HepG2 (cell line): ENCODE data around the gene RPAP3. TPM values are rescaled to one million over a fixed set of nuclear protein-coding genes. Genes with fewer than 3 reads are reported as not detected.

Experiments
- ATAC-seq: fragments of 200-7000 bp; cut with Tn5 transposase; 3 replicates; pipeline ENCODE4 v1.9.1; 2020; ENCODE audit warnings: mild to moderate bottlenecking, moderate library complexity
- BruUV-seq: library from RNA; stranded (reverse); fragments of 400-500 nt; replicated peaks from 2 replicates; lab custom pipeline; 2021; lab: Mats Ljungman, UMichigan
- CTCF ChIA-PET: fragments of 300-600 bp; formaldehyde crosslinking; extraction: SDS; loops from one replicate; lab custom pipeline; 2021; ENCODE audit warnings: low total read pairs, inconsistent platforms, low intra/inter-chr PET ratio; lab: Yijun Ruan, JAX
- POLR2A ChIA-PET: fragments of 350-600 bp; sonication (Branson Sonifier 250); formaldehyde crosslinking; loops from one replicate; lab custom pipeline; 2020; ENCODE audit warnings: antibody characterized with exemption, inconsistent platforms; lab: Yijun Ruan, JAX
- DNase-seq: peaks from one replicate; pipeline ENCODE4 v3.0.0-alpha.2; 2015; ENCODE audit warnings: low spot score
- FAIRE-seq: peaks from 3 replicates; lab custom pipeline; 2011; peaks lifted over from hg19 to GRCh38; lab: Jason Lieb, UNC
- H2AFZ ChIP-seq: one replicate; pipeline ENCODE4 v1.6.1; 2011; ENCODE audit warnings: low read length, inconsistent platforms
- H3K27ac ChIP-seq: fragments of 300-600 bp; 3 replicates; pipeline ENCODE4 v1.8.0; 2011; ENCODE audit warnings: mixed run types, mild to moderate bottlenecking, mixed read lengths, low read length, inconsistent platforms; ENCODE audit not compliant: insufficient read depth; ENCODE audit errors: extremely low read length
- H3K27me3 ChIP-seq, 2 experiments: fragments of 200-600 bp in 1 of 2; 2 replicates in 1 of 2; 3 replicates in 1 of 2; pipeline versions ENCODE4 v1.6.0 to v1.8.0; 2011; ENCODE audit warnings: low read length in 2 of 2, mild to moderate bottlenecking in 2 of 2, moderate library complexity in 2 of 2, inconsistent platforms in 1 of 2; ENCODE audit not compliant: insufficient read depth in 2 of 2, control insufficient read depth in 1 of 2
- H3K36me3 ChIP-seq, 2 experiments: fragments of 200-600 bp in 1 of 2; replicated peaks in 1 of 2; 2 replicates in 1 of 2; 3 replicates in 1 of 2; pipeline versions ENCODE4 v1.5.1 to v1.8.0; 2011; ENCODE audit warnings: low read length in 2 of 2, inconsistent platforms in 1 of 2; ENCODE audit not compliant: insufficient read depth in 2 of 2, control insufficient read depth in 1 of 2
- H3K4me1 ChIP-seq: 2 replicates; pipeline ENCODE4 v1.5.1; 2012; ENCODE audit warnings: low read length, inconsistent platforms; ENCODE audit not compliant: insufficient read depth
- H3K4me2 ChIP-seq: 2 replicates; pipeline ENCODE4 v1.6.0; 2011; ENCODE audit warnings: low read depth, low read length, inconsistent platforms
- H3K4me3 ChIP-seq, 3 experiments: fragments of 200-600 bp in 1 of 3; sonication (generic), shearing (Covaris generic) in 1 of 3; replicated peaks in 1 of 3; 2 replicates each; pipeline ENCODE4 v1.5.1; 2011 to 2016; ENCODE audit warnings: low read length in 3 of 3, inconsistent platforms in 2 of 3, low read depth in 2 of 3, mild to moderate bottlenecking in 2 of 3, control low read depth in 1 of 3, mixed read lengths in 1 of 3; ENCODE audit not compliant: insufficient read depth in 1 of 3
- H3K79me2 ChIP-seq: one replicate; pipeline ENCODE4 v1.6.1; 2011; ENCODE audit warnings: low read length, inconsistent platforms; ENCODE audit not compliant: insufficient read depth
- H3K9ac ChIP-seq: 2 replicates; pipeline ENCODE4 v1.6.0; 2011; ENCODE audit warnings: mild to moderate bottlenecking, low read depth, low read length, inconsistent platforms; ENCODE audit not compliant: insufficient read depth
- H3K9me3 ChIP-seq: 2 replicates; pipeline ENCODE4 v1.5.1; 2012; ENCODE audit warnings: mild to moderate bottlenecking, low read length
- H4K20me1 ChIP-seq: 2 replicates; pipeline ENCODE4 v1.6.0; 2011; ENCODE audit warnings: inconsistent platforms, mild to moderate bottlenecking, low read length, moderate library complexity; ENCODE audit not compliant: insufficient read depth
- ESRRA ChIP-seq: sonication (generic); formaldehyde crosslinking; IDR thresholded peaks from 2 replicates; pipeline ENCODE4 v1.5.1; 2020; ENCODE audit warnings: mild to moderate bottlenecking, low read depth, missing genetic modification reagents
- FOXC1 ChIP-seq: sonication (generic); formaldehyde crosslinking; IDR thresholded peaks from 2 replicates; pipeline ENCODE4 v1.8.0; 2022; ENCODE audit warnings: mild to moderate bottlenecking, missing genetic modification reagents, borderline replicate concordance
- LCORL ChIP-seq, 2 experiments: fragments of 450-650 bp in 1 of 2; sonication (generic) in 1 of 2; formaldehyde crosslinking in 1 of 2; IDR thresholded peaks; 2 replicates each; pipeline versions ENCODE4 v1.5.0 to v1.6.1; 2017 to 2020; ENCODE audit warnings: antibody characterized with exemption in 1 of 2, missing genetic modification reagents in 1 of 2
- MXD4 ChIP-seq: IDR thresholded peaks from 2 replicates; pipeline ENCODE4 v1.6.1; 2016; ENCODE audit warnings: mild to moderate bottlenecking, missing biosample characterization, missing genetic modification reagents
- ZNF670 ChIP-seq: sonication (generic); formaldehyde crosslinking; IDR thresholded peaks from 2 replicates; pipeline ENCODE4 v1.8.0; 2022; ENCODE audit warnings: mild to moderate bottlenecking, missing genetic modification reagents, borderline replicate concordance
- ZNF720 ChIP-seq: sonication (generic); formaldehyde crosslinking; IDR thresholded peaks from 2 replicates; pipeline ENCODE4 v1.4.0; 2020; ENCODE audit warnings: missing genetic modification reagents
- WGBS: methylation state at CpG from one replicate; pipeline ENCODE4 v1.1.6; 2017; ENCODE audit warnings: low lambda C conversion rate; 5-methylcytosine and 5-hydroxymethylcytosine counted together
- in situ Hi-C: cut with HindIII; loops from 2 replicates; pipeline ENCODE4 v1.10.0; 2017; ENCODE audit warnings: low pct_unique_long_range_greater_than_20kb; ENCODE audit not compliant: extremely low pct_ligation_motif_present
- intact Hi-C: fragments of 100-400 bp; cut with micrococcal nuclease; formaldehyde crosslinking; loops from one replicate; pipeline ENCODE4 v1.10.0; 2022; ENCODE audit not compliant: unreplicated experiment
- polyA plus RNA-seq, 8 experiments: library from polyadenylated mRNA; depleted of rRNA in 3 of 8; stranded (reverse) in 7 of 8; unstranded in 1 of 8; fragments of >200 nt; fragmentation: Illumina TruSeq in 4 of 8; extraction: Trizol in 4 of 8; gene quantifications; 2 replicates each; pipeline versions ENCODE4 v1.2.1 to v1.2.3, GENCODE V29; 2011 to 2016; ENCODE audit warnings: low read depth in 4 of 8, missing spikeins in 1 of 8, mixed read lengths in 1 of 8; ENCODE audit not compliant: insufficient read depth in 1 of 8
- total RNA-seq, 5 experiments: library from RNA; depleted of rRNA; stranded (reverse); fragments of >200 nt; fragmentation: Illumina TruSeq; extraction: Trizol; gene quantifications; 2 replicates each; pipeline ENCODE4 v1.2.3, GENCODE V29; 2016; ENCODE audit warnings: low read depth in 1 of 5

Gene RPAP3
- total and polyA plus RNA-seq, 2 of the 13 experiments (the other 11 are each of a cell fraction or from before 2014, with no cell fraction given): 8.8 to 32.8 TPM

GRCh38 chr12:47733142-47733541, 27.3 kb upstream of the RPAP3 start:
- FAIRE-seq: no peak
- H3K9ac ChIP-seq: no peak overlapping the region
- no TSS peak for BruUV-seq
- H3K4me1 ChIP-seq: peaks cover 12% of the 10 kb centered on the region
- ATAC-seq: no peak
- H3K4me2 ChIP-seq: no peak overlapping the region
- POLR2A ChIA-PET: interaction anchor here (1.0 kb wide), 1 partner anchor 27 kb away, joined by 3 read pairs; no protein-coding TSS in a partner anchor
- no peaks in the 10 kb centered on the region for H3K36me3 ChIP-seq
- H2AFZ ChIP-seq: no peak overlapping the region
- DNase-seq: no peak
- peaks cover 10 to 13% of the 10 kb centered on the region in 2 experiments; a peak in 4 of 5 replicates for H3K27me3 ChIP-seq
- 0% methylated on average over 1 of the region's 4 CpGs for WGBS
- H3K4me3 ChIP-seq: no peak overlapping the region
- no peaks in the 10 kb centered on the region for H3K9me3 ChIP-seq
- intact Hi-C loops (no loop called here), in situ Hi-C loops (no loop called here)
- H3K27ac ChIP-seq: no peak overlapping the region
- TF ChIP-seq MXD4: no peak
- TF ChIP-seq ZNF670 (CRISPR knock-in tag): no peak
- TF ChIP-seq ZNF720 (CRISPR knock-in tag): no peak
- TF ChIP-seq ESRRA (CRISPR knock-in tag): no peak
- CTCF ChIA-PET: no interaction called here
- H4K20me1 ChIP-seq: no peaks in the 10 kb centered on the region
- H3K79me2 ChIP-seq: no peaks in the 10 kb centered on the region

- TF ChIP-seq LCORL (IDR thresholded peaks at IDR 0.05) (no peak), LCORL (CRISPR knock-in tag; IDR thresholded peaks at IDR 0.05) (no peak), FOXC1 (CRISPR knock-in tag) (no peak)
- in situ Hi-C loops (no loop called here), intact Hi-C loops (no loop called here)
- no TSS peak for BruUV-seq
- WGBS: 0% methylated on average over 2 of the region's 2 CpGs
- Histone ChIP-seq H3K36me3 (no peaks in the 10 kb centered on the region), H3K4me2 (no peak overlapping the region), H2AFZ (no peak overlapping the region), H4K20me1 (no peaks in the 10 kb centered on the region), H3K4me1 (peaks cover 9% of the 10 kb centered on the region), H3K4me3 (no peak overlapping the region), H3K9ac (no peak overlapping the region), H3K27ac (no peak overlapping the region), H3K79me2 (no peaks in the 10 kb centered on the region), H3K27me3 (peaks cover 10 to 13% of the 10 kb centered on the region in 2 experiments; a peak in 4 of 5 replicates), H3K9me3 (no peaks in the 10 kb centered on the region)
- FAIRE-seq (no peak), ATAC-seq (no peak), DNase-seq (no peak)
- POLR2A ChIA-PET: interaction anchor here (1.0 kb wide), 1 partner anchor 26 kb away, joined by 3 read pairs; no protein-coding TSS in a partner anchor
- CTCF ChIA-PET: no interaction called here
Observed at GRCh38 chr12:47732504-47732903, 26.7 kb upstream of the RPAP3 start.
